Esophagus muscularis mucosa (tissue), 4 donors: ENCODE data around the gene ARFGAP1. TPM values are rescaled to one million over a fixed set of nuclear protein-coding genes. Genes with fewer than 3 reads are reported as not detected.
A peak's percentile ranks its signal among the peaks of the same experiment; 100 is the strongest.

ENCODE experiments used
- DNase-seq: peaks from one replicate; pipeline ENCODE4 v3.0.0-alpha.2; 2017; ENCODE audit errors: extremely low spot score
- H3K27ac ChIP-seq, 4 donors: fragments of 200-600 bp; sonication (generic); replicated peaks in 1 of 4; 1 replicate in 3 of 4; 2 replicates in 1 of 4; pipeline ENCODE4 v1.5.1; 2016 to 2019; ENCODE audit warnings: mild to moderate bottlenecking in 1 of 4
- H3K27me3 ChIP-seq, 4 donors: fragments of 200-600 bp; sonication (generic); one replicate each; pipeline versions ENCODE4 v1.5.1 to v1.6.0; 2016 to 2019
- H3K36me3 ChIP-seq, 4 donors: fragments of 200-600 bp; sonication (generic); one replicate each; pipeline ENCODE4 v1.5.1; 2016 to 2019
- H3K4me1 ChIP-seq, 4 donors: fragments of 200-600 bp; sonication (generic); one replicate each; pipeline ENCODE4 v1.5.1; 2016 to 2019
- H3K4me3 ChIP-seq, 4 donors: fragments of 200-600 bp; sonication (generic); 1 replicate in 2 of 4; 2 replicates in 2 of 4; pipeline ENCODE4 v1.5.1; 2016 to 2019; ENCODE audit warnings: mild to moderate bottlenecking in 4 of 4, moderate library complexity in 1 of 4
- H3K9me3 ChIP-seq, 4 donors: fragments of 200-600 bp; sonication (generic); 1 replicate in 3 of 4; 2 replicates in 1 of 4; pipeline ENCODE4 v1.5.1; 2016 to 2019
- CTCF ChIP-seq, 3 experiments: fragments of 200-600 bp in 2 of 3; fragments of 450-650 bp in 1 of 3; sonication (generic) in 2 of 3; IDR thresholded peaks; one replicate each; pipeline ENCODE4 v1.5.1; 2017 to 2019; ENCODE audit warnings: antibody characterized with exemption in 3 of 3, mild to moderate bottlenecking in 2 of 3, moderate library complexity in 1 of 3
- EP300 ChIP-seq: sonication (generic); formaldehyde crosslinking; IDR thresholded peaks from one replicate; pipeline ENCODE4 v1.6.1; 2017; ENCODE audit warnings: antibody characterized with exemption
- POLR2A ChIP-seq: fragments of 450-650 bp; IDR thresholded peaks from one replicate; pipeline ENCODE4 v1.6.1; 2017; ENCODE audit warnings: antibody characterized with exemption, moderate library complexity, mild to moderate bottlenecking, low read depth
- POLR2AphosphoS5 ChIP-seq, 2 donors: sonication (generic); formaldehyde crosslinking; IDR thresholded peaks; one replicate each; pipeline ENCODE4 v1.6.1; 2017; ENCODE audit warnings: antibody characterized with exemption in 2 of 2
- WGBS: methylation state at CpG from one replicate; pipeline ENCODE4 v1.1.5; 2018; 5-methylcytosine and 5-hydroxymethylcytosine counted together
- intact Hi-C: fragments of 100-400 bp; cut with DNase I; formaldehyde crosslinking; loops from one replicate; pipeline ENCODE4 v1.15.1; 2023
- total RNA-seq, 4 donors: library from RNA; depleted of rRNA; stranded (reverse); fragments of >200 nt; gene quantifications; one replicate each; pipeline versions ENCODE4 v1.1.0 to v1.2.1, GENCODE V29; 2016

ARFGAP1 gene
- total RNA-seq, 4 donors from 2014 or later: 35.8 to 50.9 (median 39.5) TPM

GRCh38 chr20:63273059-63273579 lies 506 bp downstream of the ARFGAP1 start:
- Histone ChIP-seq H3K9me3 (no peaks in the 10 kb centered on the region), H3K27me3 (no peaks in the 10 kb centered on the region), H3K36me3 (peaks cover 22 to 29% (median 26%) of the 10 kb centered on the region in 4 donors), H3K4me3 (peak overlapping the region; percentile 79 to 100 (median 90)), H3K4me1 (peaks cover 21 to 42% (median 31%) of the 10 kb centered on the region in 4 donors), H3K27ac (peak overlapping the region; percentile 69 to 84 (median 77))
- intact Hi-C loops: loop anchor here (2.0 kb wide), 1 partner anchor 58 kb away; no protein-coding TSS in a partner anchor
- under 1% methylated on average over 6 of the region's 37 CpGs for WGBS
- no peak for DNase-seq
- TF ChIP-seq EP300: no peak
- TF ChIP-seq POLR2AphosphoS5 (IDR thresholded peaks at IDR 0.05): no peak
- no peak for TF ChIP-seq CTCF (IDR thresholded peaks at IDR 0.05)
- TF ChIP-seq POLR2A: no peak

GRCh38 chr20:63273635-63274380 lies 1.2 kb downstream of the ARFGAP1 start:
- DNase-seq: no peak
- peaks cover 29 to 36% (median 33%) of the 10 kb centered on the region in 4 donors for H3K36me3 ChIP-seq
- no peaks in the 10 kb centered on the region for H3K27me3 ChIP-seq
- H3K27ac ChIP-seq: no peak overlapping the region
- 43% methylated on average over 18 of the region's 20 CpGs for WGBS
- no peaks in the 10 kb centered on the region for H3K9me3 ChIP-seq
- intact Hi-C loops: loop anchor here (2.0 kb wide), 1 partner anchor 59 kb away; no protein-coding TSS in a partner anchor
- H3K4me1 ChIP-seq: peaks cover 21 to 42% (median 31%) of the 10 kb centered on the region in 4 donors
- TF ChIP-seq EP300: no peak
- no peak for TF ChIP-seq CTCF (IDR thresholded peaks at IDR 0.05)
- TF ChIP-seq POLR2AphosphoS5 (IDR thresholded peaks at IDR 0.05): no peak
- TF ChIP-seq POLR2A: no peak
- H3K4me3 ChIP-seq: peak overlapping the region; percentile 79 to 100 (median 90)

GRCh38 chr20:63274381-63275228 lies 2.0 kb downstream of the ARFGAP1 start:
- Histone ChIP-seq H3K9me3 (no peaks in the 10 kb centered on the region), H3K27ac (no peak overlapping the region), H3K4me1 (peaks cover 21 to 42% (median 31%) of the 10 kb centered on the region in 4 donors), H3K27me3 (no peaks in the 10 kb centered on the region), H3K4me3 (peak overlapping the region in 2 of 4 donors; percentile 91 to 100), H3K36me3 (peaks cover 37 to 44% (median 41%) of the 10 kb centered on the region in 4 donors)
- WGBS: 74% methylated on average over 17 of the region's 17 CpGs
- intact Hi-C loops: no loop called here
- DNase-seq: no peak
- no peak for TF ChIP-seq CTCF (IDR thresholded peaks at IDR 0.05)
- TF ChIP-seq EP300: no peak
- TF ChIP-seq POLR2AphosphoS5 (IDR thresholded peaks at IDR 0.05): no peak
- no peak for TF ChIP-seq POLR2A

- Histone ChIP-seq H3K9me3 (no peaks in the 10 kb centered on the region), H3K4me1 (peaks cover 21 to 42% (median 31%) of the 10 kb centered on the region in 4 donors), H3K4me3 (no peak overlapping the region), H3K36me3 (peaks cover 49 to 56% (median 53%) of the 10 kb centered on the region in 4 donors), H3K27ac (no peak overlapping the region), H3K27me3 (no peaks in the 10 kb centered on the region)
- no peak for DNase-seq
- TF ChIP-seq POLR2AphosphoS5 (IDR thresholded peaks at IDR 0.05): no peak
- TF ChIP-seq EP300: no peak
- no peak for TF ChIP-seq CTCF (IDR thresholded peaks at IDR 0.05)
- no peak for TF ChIP-seq POLR2A
- intact Hi-C loops: no loop called here
- 90% methylated on average over 13 of the region's 18 CpGs for WGBS
Observed at GRCh38 chr20:63275825-63276224, 3.2 kb downstream of the ARFGAP1 start.
